Activated CD4-positive, CD25-positive, alpha-beta regulatory T cell (primary cell): ENCODE results near the gene KCNC4.

Source experiments
- DNase-seq, 4 experiments: peaks; one replicate each; lab custom pipeline; 2025; lab: John Stamatoyannopoulos, UW

The KCNC4 gene

DNA sequence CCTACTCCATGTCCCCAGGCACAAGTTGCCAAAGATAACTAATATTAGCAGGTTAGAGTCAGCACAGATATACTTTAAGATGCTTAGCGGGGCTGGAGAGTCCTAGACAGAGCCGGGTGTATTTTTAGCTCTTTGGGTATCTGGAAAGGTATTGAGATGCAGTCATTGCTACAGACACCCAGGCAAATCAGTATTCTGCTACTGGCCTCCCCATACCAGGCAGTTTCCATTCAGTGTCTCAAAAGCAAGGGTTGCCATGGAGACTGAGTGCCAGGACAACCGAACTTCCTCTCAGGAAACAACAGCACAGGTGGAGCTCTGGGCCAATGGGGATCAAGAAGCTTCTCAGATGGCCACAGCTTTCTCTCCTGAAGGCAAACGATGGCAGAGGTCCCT is 45.3 kb downstream of the KCNC4 start:
- DNase-seq: no peak

DNA sequence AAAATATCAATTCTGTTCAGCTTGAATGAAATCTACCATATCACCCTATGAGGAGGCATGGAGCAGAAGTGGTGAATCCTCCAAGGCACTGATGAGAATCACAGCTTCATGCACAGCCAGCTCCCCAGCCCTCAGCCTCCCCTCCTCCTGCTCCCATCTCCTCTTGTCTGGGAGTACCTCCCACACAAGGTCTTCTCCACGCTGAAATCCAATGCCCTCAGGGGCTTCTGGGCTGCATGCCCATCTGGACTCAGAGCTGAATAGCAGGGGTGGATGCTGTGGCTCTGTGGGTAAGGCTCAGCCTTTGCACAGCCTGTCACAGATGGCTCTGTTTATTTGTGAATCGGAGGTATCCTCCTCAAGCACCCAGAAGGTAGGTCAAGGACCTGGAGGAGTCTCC is 48.6 kb downstream of the KCNC4 start:
- DNase-seq: no peak

DNA sequence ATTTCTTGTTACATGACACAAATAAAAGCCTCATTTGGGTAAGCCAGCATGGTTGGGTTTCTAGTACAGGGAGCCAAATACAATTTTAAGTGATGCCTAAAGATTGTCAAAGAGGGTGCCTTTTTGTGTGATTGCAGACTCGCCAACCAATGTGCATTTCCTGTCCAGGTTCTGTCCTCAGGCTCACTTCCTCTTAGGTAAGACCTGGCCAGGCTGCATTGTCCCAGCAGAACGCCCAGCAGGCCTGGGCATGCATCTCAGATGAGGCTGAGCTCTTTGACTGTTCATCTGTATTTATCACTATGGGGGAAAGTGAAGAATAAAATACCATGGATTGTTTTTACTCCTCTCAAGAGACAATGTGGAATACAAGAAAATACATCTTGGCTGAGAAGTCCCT is 49.7 kb downstream of the KCNC4 start:
- no peak for DNase-seq
